HG03045 (cell line): ENCODE data around the gene ING1.
A peak's percentile ranks its signal among the peaks of the same experiment; 100 is the strongest.
"Not testable (repeated sequence)": the region's sequence is repeated elsewhere in the genome, so short reads cannot be mapped to it uniquely, and the experiment has no call there.

Experiments used
- ATAC-seq: cut with Tn5 transposase; IDR thresholded peaks from one replicate; pipeline ENCODE4 v1.9.1; 2021; ENCODE audit warnings: mild to moderate bottlenecking, moderate library complexity; ENCODE audit not compliant: unreplicated experiment

The ING1 gene, protein sequence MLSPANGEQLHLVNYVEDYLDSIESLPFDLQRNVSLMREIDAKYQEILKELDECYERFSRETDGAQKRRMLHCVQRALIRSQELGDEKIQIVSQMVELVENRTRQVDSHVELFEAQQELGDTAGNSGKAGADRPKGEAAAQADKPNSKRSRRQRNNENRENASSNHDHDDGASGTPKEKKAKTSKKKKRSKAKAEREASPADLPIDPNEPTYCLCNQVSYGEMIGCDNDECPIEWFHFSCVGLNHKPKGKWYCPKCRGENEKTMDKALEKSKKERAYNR

DNA sequence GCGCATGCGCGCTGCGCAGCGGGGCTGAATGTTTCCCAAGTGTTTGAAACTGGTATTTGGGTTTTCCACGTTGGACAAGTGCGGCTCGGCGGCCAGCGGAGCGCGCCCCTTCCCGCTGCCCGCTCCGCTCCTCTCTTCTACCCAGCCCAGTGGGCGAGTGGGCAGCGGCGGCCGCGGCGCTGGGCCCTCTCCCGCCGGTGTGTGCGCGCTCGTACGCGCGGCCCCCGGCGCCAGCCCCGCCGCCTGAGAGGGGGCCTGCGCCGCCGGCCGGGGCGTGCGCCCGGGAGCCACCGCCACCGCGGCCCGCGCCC, at the start of gene ING1:
TSS of gene ING1 (plus strand) at position 59 of the 311 bp plus-strand sequence. CDS start 450 bp downstream, outside the sequence.
- no peak for ATAC-seq

DNA sequence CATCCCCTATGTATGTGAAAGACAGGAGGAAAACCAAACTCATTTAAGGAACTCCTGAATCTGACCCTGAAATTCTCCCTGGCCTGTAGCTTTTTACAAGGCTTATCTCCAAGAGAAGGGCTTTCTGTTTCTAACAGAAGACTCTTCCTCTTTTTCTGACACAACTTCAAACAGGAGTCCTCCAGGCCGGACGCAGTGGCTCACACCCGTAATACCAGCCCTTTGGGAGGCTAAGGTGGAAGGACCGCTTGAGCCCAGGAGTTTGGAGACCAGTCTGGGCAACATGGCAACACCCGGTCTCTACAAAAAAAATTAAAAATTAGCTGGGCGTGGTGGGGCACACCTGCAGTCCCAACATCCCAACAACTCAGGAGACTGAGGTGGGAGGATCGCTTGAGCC, 49.5 kb upstream of the ING1 start:
- no peak for ATAC-seq

DNA sequence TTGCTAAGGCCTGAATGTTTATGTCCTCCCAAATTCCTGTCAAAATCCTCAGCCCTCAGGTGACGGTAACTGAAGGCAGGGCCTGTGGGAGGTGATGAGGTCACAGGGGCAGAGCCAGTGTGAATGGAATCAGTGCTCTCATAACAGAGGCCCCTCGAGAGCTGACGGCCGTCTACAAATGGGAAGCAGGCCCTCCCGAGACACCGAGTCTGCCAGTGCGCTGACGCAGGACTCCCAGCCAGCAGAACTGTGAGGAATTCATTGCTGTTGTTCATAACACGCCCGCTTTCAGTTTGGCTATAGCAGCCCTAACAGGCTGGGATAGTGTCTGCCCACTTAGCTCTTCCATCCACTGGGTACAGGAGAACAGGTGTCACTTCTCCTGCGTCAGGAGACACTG, 48.8 kb upstream of the ING1 start:
- no peak for ATAC-seq

DNA sequence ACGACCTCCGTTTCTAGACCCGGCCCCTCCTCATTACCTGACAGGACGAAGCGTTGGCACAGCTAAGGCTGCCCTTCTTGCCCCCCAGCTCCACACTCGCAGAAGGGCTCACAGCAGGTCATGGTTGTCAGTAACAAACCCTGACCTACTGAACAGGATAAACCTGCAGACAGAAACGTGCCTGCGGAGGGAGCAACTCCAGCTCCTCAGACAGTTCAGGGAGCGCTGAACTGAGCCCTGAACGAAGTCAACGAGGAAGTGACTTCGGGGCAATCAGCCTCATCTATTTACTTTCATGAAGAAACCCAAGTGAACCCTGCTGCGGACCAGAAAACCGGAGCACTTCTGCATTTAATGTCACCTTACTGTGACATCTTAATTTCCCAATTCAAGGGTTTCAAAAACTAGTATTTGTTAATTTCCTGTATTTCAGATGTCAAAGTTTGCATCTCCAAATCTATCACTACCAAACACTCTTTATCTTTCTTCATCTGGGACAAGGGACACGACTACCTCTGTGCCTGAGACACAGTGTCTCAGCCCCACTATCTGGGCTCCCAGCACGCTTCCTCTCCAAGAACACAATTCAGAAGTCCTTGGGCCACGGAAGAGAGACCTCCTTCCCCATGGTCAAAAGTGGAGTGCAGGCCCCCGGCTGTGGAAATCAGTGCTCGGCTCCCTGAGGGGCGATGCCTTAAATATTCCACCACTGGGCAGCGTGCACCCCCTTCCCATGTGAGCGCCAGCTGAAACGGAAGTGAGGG, 47.8 kb upstream of the ING1 start:
- ATAC-seq = no peak

DNA sequence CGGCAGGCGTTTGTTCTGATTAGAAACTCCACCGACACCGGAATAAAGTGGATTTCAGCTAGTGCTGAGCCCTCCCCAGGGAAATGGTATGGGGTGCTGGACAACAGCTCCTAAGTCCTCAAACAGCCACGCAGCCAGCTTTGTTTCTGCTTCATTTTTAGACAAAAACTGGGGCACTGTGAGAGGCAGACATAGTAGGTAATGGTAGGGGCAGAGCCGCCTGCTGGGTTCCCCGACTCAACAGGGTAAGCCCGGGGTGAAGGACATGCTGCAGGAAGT, 47.3 kb upstream of the ING1 start:
- no peak for ATAC-seq

DNA sequence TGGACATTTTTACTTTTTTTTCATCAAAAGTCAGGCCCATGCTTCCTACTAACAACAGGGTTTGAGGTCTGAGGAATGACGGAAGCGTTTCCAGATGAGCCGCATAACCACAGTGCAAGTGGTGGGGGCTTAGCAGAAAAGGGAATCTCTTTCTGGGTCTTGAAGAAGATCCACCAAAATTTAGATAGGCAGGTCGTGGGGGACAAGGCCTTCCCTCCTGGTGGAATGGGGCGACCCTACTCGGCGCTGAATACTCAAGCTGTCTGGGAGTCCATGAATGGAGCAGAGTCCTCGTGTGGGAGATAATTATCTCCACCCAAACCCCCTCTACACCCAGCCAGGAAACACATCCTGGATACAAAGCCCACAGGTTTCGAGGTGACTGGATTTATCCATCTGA, 44.5 kb upstream of the ING1 start:
- ATAC-seq = no peak

DNA sequence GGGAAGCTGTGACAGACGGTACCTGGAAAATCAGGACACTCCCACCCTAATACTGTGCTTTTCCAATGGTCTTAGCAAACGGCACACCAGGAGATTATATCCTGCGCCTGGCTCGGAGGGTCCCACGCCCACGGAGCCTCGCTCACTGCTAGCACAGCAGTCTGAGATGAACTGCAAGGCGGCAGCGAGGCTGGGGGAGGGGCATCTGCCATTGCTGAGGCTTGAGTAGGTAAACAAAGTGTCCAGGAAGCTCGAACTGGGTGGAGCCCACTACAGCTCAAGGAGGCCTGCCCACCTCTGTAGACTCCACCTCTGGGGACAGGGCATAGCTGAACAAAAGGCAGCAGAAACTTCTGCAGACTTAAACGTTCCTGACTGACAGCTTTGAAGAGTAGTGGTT, 43.7 kb upstream of the ING1 start:
- ATAC-seq = not testable (repeated sequence)

DNA sequence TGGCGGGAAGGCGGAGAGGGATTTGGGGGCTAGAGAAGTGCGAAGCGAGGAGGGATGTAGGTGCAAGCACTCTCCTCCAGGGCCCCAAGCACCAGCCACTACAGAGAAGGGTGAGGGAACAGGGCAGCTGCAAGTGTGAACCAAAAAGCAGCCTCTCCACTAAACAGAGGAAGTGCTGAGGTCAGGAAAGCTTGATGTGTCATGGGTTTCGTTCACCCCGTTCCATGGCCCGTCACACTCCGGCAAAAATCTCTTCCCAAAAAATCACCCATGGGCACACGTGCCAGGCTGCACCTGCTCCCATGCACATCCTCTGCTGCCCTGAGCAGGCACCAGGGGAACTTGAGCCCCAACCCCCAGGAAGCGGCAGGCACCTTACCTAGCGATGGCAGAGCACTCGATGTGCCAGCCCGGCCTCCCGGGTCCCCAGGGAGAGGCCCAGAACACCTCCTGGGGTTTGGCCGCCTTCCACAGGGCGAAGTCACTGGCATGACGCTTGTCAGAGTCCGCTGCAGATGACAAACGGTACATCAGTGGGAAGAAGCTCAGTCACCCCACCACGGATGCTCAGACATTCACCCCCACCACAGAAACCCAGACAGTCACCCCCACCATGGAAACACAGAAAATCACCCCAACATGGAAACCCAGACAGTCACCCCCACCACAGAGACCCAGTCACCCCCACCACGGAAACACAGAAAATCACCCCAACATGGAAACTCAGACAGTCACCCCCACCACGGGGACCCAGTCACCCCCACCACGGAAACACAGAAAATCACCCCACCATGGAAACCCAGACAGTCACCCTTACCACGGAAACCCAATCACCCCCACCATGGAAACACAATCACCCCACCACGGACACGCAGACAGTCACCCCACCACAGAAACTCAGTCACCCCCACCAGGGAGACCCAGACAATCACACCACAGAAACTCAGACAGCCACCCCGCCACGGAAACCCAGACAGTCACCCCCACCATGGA, 36.6 kb upstream of the ING1 start:
- peak; percentile 73 for ATAC-seq

DNA sequence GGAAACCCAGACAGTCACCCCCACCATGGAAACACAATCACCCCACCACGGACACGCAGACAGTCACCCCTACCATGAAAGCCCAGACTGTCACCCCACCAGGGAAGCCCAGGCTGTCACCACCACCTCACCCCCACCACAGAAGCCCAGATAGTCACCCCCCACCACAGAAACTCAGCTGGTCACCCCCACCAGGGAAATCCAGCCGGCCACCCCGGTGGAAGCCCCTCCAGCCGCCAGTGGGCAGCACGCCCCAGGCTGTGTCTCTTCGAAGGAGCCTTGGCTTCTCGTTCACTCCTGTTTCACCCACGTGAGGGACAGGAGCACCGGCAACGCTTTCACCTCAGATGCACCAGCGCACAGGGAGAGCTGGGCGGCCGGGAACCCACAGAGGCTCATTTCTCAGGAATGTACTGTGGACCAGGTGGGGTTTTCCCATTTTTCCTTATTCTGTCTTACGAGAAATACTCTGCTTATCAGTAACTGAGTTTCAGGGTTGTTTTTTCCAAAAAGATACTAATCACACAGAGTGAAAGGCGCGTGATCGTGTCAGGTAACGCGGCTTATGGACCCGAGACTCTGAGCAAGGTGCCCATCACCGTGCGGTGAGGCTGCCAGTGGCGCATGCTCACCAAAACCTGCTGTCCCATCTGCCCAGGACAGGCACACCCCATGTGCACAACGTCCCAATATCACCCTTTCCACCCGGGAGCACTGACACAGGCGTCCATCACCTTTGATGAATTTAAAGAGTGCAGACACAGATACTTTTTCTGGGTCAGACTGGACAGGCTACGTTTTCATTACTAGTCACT, 35.6 kb upstream of the ING1 start:
- ATAC-seq = no peak

DNA sequence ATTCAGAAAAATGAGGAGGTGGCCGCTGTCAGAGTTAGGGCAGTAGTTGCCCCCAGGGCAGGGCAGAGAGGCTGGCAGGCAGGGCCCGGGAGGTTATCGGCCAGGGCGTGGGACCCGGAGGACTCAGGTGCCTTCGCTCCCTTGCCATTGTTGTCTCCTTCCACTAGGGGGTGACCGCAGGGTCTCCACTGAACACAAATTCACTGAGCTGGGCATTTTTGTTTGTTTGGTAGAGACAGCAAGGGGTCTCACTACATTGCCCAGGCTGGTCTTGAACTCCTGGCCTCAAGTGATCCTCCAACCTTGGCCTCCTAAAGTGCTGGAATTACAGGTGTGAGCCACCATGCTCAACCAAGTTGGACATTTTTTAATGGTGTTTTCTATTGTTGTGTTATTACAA, 32.6 kb upstream of the ING1 start:
- ATAC-seq = no peak

DNA sequence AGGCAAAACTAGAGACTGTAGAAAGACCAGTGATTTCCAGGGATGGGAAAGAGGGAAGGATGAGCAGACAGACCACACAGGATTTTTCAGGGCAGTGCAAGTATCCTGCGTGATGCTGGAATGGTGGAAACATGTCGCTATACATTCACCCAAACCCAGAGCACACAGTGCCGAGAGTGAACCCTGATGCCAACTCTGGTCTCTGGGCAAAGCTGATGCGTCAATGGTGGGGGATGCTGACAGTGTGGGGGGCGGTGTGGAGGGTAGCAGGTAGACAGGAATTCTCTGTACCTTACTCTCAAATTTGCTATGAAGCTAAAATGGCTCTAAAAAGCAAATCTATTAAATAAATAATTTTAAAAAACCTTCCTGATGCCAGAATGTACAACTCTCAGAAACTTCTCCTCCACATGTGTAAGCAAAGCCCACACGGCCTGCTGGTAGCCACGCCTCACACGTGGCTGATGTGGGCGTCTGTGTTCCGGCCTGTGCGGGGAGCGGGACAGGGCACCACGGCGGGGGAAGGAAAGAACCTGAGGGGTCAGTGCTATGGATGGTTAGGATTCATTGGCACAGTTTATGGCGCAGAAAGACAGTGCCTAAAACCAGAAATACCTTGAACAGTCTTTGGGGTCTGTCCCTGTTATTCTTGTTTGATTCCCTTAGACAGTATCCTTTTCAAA, 31.5 kb upstream of the ING1 start:
- ATAC-seq = no peak

DNA sequence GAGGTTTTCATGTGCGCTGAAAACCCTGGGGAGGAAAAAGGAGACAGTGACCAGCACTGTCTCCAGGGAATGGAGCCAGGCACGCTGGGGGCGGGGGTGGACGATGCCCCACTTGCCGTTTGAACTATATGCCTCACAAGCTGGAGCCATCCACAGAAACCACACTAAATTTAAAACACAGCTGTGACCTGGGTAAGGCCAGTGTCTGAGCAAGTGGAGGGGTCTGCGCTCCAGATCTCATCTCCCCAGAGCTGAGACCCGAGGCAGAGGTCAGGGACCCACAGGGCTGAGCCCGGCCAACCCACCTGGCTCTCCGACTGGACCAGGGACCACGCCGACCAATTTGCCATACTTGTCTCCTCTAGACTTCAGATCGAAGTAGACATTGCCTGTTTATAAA, 30.8 kb upstream of the ING1 start:
- no peak for ATAC-seq

DNA sequence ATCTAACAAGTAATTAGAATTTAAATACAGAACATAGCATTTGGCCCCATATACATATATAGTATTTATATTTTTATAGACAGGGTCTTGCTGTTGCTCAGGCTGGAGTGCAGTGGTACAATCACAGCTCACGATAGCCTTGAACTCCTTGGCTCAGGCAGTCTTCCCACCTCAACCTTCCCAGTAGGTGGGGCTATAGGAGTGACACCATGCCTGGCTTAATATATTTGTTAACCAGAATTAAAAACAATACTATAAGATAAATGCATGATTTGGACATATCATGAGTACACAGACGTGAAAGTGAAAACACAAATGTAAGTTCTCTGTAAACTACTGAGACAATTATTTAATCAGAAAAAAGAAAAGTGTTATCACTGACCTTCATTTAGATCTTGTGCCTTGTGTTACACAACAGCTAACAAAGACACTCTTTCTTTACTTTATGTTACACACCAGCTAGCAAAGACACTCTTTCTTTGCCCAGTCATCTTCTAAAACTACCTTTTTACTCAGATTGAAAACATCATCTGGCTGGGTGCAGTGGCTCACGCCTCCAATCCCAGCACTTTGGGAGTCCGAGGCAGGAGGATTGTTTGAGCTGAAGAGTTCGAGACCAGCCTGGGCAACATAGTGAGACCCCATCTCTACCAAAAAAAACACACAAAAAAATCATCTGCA, 30.2 kb upstream of the ING1 start:
- no peak for ATAC-seq

DNA sequence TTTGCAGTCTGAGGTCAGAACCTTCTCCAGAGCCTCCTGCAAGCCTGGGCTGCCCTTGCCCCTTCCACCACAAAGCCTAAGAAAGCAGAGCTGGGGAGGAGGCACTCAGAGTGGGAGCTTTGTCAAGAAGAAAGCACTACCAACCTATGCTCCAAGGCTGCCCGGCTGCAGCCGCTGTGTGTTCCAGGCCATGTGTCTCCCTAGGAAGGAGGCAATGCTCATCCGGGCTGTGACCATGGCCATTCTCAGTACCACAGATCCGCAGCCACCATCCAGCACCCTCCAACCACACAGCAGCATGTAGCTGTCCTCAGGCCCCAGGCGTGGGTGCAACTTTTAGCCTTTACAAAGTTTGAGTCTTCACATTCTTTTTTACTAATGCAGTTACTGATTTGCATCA, 29.6 kb upstream of the ING1 start:
- no peak for ATAC-seq

DNA sequence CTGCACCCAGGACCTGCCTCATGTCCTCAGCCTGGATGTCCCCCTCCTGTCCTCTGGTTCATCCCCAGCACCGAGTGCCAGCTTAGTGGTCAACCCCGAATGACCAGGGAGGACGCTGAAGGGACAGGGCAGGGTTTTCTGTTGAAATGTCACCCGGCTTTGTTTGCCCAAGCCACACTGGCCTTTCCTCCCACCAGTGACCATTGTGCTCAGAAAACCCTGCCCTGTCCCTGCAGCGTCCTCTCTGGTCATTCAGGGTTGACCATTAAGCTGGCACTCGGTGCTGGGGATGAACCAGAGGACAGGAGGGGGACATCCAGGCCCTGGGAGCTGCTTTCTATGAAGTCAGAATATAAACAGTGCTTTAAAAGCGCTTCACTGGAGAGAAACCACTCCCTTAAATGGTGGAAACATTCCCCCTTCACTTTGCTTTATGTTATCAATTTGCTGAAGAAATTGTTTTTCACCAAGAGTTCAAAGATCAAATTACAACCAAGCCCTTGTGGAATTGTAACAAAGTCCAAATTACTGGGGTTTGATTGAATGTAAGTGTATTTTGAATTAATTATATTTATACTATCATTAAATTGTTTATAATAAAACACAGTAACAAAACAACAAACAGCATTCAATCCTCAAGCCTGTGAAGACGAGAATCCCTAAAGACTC, 29.0 kb upstream of the ING1 start:
- ATAC-seq = no peak

DNA sequence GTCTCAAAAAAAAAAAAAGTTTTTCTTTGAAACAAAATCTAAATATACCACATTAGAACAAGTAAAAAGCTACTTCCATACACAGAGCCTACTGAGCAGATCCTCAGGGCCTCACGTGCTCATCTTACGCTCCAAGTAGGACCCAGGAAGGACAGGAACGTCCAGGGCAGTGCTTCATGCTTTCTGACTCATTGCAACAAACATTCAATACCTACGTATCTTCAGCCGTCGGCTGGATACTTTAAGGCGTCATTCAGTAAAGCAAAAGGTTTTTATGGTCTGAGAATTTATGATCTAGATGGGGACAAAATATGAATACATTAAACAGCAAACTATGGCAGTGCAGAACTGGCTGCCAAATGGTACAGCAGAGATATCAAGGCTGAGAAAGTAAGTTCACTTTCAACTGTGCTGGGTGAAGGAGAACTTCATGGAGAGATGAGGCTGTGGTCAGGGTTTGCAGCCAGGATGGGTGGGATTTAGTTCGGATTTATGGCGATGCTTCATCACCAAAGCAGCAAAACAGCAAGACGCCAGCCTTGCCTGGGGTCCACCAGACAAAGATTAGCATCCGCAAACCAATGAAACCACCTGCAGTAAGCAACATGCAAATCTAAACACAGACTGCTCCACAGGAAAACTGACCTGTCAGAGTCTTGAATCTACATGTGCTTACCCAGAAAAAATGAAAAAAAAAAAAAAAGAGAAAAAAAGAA, 28.0 kb upstream of the ING1 start:
- ATAC-seq = no peak

DNA sequence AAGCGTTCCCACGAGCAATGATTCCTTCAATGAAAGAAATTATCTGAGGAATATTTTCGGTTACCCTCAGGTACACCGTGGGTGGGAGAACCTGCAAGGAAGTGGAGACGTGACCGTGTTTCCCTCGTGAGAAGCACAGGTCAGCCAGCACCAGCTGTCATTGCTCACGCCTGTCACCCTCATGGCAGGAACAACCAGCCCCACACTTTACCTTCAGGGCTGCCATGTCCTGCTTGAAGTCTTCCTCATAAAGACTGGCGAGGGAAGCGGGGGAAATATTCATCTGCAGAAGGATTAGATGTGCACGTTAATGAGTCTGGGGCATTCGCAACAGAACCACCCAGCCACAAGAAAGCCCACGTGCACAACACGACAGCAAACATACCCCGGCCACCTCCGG, 25.8 kb upstream of the ING1 start:
- no peak for ATAC-seq

DNA sequence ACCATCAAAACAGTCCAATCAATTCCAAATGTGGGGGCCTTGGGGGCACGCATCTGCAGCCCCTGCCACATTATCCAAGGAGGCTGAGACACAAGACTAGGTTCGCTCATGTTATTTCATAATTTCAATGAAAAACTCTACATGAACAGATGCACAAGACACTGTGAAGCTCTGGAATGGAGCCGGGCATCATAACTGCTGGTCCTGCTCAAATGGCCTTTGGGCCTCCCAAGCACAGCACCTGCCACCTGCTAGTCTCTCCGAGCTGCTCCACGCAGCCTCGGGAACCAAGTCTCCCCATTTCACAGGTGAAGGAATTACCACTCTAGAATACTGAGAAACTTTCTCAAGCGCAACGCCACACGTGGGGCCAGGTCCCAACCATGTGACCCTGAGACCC, 24.5 kb upstream of the ING1 start:
- no peak for ATAC-seq

DNA sequence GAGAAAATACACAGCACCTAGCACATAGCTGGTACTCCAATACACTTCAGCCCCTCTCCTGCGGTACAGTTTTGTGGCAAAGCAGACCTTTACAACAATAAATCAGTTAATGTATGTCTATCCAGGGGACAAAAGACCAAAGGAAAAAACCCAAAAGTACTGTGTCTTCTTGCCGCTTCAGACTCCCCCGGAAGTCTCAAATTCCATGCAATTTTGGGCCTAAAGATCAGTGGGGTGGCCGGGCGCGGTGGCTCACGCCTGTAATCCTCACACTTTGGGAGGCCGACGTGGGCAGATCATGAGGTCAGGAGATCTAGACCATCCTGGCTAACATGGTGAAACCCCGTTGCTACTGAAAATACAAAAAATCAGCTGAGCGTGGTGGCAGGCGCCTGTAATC, 23.8 kb upstream of the ING1 start:
- no peak for ATAC-seq
